ENCODE data around the gene NPHP4.
"Not testable (repeated sequence)": the region's sequence is repeated elsewhere in the genome, so short reads cannot be mapped to it uniquely, and the experiment has no call there.

NPHP4 gene

DNA sequence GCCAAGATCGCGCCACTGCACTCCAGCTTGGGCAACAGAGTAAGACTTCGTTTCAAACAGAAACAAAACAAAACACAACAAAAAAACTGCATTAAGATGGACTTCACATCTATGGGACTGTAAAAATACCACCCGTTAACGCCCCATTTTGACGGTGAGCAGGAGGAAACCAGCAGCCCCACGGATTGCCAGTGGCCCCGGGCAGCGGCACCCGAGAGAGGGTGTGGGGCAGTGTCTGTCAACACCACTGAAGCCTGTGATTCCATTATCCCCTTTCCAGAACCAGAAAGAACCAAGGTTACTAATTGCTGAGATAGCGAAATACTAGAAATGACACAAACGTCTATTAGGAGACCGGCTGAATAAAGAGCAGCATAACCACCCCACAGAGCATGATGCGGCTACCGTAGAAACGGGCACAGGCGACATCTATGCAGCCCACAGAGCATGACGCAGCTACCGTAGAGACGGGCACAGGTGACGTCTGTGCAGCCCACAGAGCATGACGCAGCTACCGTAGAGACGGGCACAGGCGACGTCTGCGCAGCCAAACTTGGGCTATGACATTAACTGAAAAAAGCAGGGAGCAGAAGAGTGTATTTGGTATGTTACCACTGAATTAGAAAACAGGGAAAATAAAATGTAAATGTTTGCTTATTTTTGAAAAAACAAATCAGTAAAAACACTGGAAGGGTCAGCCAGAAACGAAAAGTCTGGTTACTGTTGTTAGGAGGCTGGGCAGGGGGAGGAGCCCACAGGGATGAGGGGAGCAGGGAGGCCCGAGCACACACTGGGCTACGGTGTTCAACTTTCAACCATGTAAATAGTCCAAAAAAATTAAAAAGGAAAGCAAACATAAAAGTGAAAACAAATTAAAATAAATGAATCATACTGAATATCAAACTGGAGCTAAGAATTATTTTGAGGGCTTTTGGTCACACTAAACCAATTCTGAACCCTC lies 96.5 kb downstream of the NPHP4 start:
- Mint-ChIP-seq H3K4me1 (peaks cover 56% of the 10 kb centered on the region), H3K36me3 (ENCODE audit: low read depth) (peaks cover 55% of the 10 kb centered on the region)

GRCh38 chr1:5893699-5894278 lies 98.4 kb downstream of the NPHP4 start:
- TF ChIP-seq, protein P1, sequence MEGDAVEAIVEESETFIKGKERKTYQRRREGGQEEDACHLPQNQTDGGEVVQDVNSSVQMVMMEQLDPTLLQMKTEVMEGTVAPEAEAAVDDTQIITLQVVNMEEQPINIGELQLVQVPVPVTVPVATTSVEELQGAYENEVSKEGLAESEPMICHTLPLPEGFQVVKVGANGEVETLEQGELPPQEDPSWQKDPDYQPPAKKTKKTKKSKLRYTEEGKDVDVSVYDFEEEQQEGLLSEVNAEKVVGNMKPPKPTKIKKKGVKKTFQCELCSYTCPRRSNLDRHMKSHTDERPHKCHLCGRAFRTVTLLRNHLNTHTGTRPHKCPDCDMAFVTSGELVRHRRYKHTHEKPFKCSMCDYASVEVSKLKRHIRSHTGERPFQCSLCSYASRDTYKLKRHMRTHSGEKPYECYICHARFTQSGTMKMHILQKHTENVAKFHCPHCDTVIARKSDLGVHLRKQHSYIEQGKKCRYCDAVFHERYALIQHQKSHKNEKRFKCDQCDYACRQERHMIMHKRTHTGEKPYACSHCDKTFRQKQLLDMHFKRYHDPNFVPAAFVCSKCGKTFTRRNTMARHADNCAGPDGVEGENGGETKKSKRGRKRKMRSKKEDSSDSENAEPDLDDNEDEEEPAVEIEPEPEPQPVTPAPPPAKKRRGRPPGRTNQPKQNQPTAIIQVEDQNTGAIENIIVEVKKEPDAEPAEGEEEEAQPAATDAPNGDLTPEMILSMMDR (IDR thresholded peaks at IDR 0.05): peak; percentile 26
- Mint-ChIP-seq H3K36me3 (ENCODE audit: low read depth) (peaks cover 46% of the 10 kb centered on the region), H3K4me1 (peaks cover 76% of the 10 kb centered on the region), H3K9me3 (peaks cover 12% of the 10 kb centered on the region)
- not testable (repeated sequence) for H3K27ac Mint-ChIP-seq; H3K27me3 Mint-ChIP-seq (ENCODE audit: low read depth, poor library complexity); H3K4me3 Mint-ChIP-seq
- DNase-seq: peak; percentile 26

More for the DNA sequence above, 96.5 kb downstream of the NPHP4 start:
- peaks cover 12% of the 10 kb centered on the region for H3K9me3 Mint-ChIP-seq
- peaks cover 11% of the 10 kb centered on the region for H3K27me3 Mint-ChIP-seq (ENCODE audit: low read depth, poor library complexity)
- no peak overlapping the region for H3K27ac Mint-ChIP-seq
- no peak for DNase-seq
- TF ChIP-seq, protein P1 (IDR thresholded peaks at IDR 0.05): no peak
- peak overlapping the region; percentile 62 for H3K4me3 Mint-ChIP-seq

GRCh38 chr1:5892329-5892728 lies 99.9 kb downstream of the NPHP4 start:
- Mint-ChIP-seq H3K9me3 (peaks cover 12% of the 10 kb centered on the region), H3K4me3 (no peak overlapping the region), H3K27me3 (ENCODE audit: low read depth, poor library complexity) (peaks cover 3% of the 10 kb centered on the region), H3K27ac (peak overlapping the region; percentile 93), H3K36me3 (ENCODE audit: low read depth) (peaks cover 39% of the 10 kb centered on the region), H3K4me1 (peaks cover 80% of the 10 kb centered on the region)
- TF ChIP-seq, protein P1 (IDR thresholded peaks at IDR 0.05): no peak
- DNase-seq: no peak

DNA sequence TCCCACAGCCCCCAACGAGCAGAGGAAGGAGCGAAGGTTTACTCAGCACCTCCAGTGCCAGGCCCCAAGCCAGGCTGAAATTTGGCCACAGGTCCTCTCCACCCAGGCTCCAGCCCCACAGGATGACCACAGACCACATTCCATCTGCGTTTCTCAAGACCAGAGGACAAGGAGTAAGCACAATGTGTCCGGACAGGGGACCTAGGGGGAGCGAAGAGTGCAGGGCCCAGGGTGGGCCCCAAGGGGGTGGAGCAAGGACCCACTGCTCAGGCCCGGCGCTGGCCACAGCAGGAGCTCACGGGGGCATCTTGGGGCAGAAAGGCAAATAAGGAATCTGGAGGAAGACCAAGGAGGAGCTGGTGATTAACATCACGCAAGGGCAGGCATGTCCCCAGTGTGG lies 100.5 kb downstream of the NPHP4 start:
- Mint-ChIP-seq H3K36me3 (ENCODE audit: low read depth) (peaks cover 36% of the 10 kb centered on the region), H3K27ac (peak overlapping the region; percentile 42), H3K27me3 (ENCODE audit: low read depth, poor library complexity) (peaks cover 3% of the 10 kb centered on the region), H3K4me1 (peaks cover 80% of the 10 kb centered on the region), H3K9me3 (peaks cover 12% of the 10 kb centered on the region), H3K4me3 (no peak overlapping the region)
- TF ChIP-seq, protein P1 (IDR thresholded peaks at IDR 0.05): no peak
- no peak for DNase-seq

DNA sequence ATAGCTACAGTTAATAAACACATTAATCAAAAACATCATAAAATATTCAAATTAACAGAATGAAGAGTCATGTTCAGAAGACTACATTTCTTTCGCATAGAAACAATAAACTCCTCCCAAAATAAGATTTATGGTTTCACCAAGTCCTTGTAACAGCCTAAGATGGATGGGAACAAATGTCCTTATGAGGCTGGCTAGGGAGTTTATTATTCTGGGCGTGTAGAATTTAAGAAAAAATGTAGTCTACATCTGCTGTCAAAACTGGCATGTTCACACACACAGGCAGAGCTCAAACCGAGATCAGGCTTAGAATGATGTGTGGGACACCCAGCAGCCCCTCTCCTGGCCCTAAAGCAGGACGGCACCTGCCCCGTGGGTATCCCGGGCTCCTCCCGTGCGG lies 101.1 kb downstream of the NPHP4 start:
- Mint-ChIP-seq H3K4me3 (no peak overlapping the region), H3K27ac (peak overlapping the region; percentile 42), H3K36me3 (ENCODE audit: low read depth) (peaks cover 36% of the 10 kb centered on the region), H3K27me3 (ENCODE audit: low read depth, poor library complexity) (peaks cover under 1% of the 10 kb centered on the region), H3K9me3 (peaks cover 12% of the 10 kb centered on the region), H3K4me1 (peaks cover 76% of the 10 kb centered on the region)
- DNase-seq: no peak
- TF ChIP-seq, protein P1 (IDR thresholded peaks at IDR 0.05): no peak
